AG08395 (cell line): ENCODE data around the gene NEK10.

Experiments used
- DNase-seq: peaks from one replicate; pipeline ENCODE4 v3.0.0; 2012; ENCODE audit warnings: mixed read lengths, low spot score

Gene NEK10

DNA sequence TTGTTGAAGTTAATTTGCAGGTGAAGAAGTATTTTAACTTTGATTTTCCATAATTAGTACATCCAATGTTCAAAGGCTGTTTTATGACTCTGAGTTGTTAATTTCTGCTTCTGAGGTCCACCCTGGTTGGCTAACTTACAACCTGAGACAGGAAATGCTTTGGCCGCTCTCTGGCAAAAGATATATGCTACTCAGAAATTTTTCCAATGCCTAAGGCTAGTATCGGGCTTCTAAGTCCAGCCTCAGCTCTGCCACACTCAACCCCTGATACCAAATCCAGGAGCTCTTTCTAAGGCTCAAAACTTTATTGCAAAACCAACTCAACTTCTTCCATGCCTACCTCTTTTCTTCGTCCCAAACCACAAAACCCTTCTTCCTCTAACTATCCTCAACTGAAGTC lies 192.9 kb downstream of the NEK10 start:
- DNase-seq: no peak

GRCh38 chr3:27174530-27174929 lies 194.7 kb downstream of the NEK10 start:
- no peak for DNase-seq

DNA sequence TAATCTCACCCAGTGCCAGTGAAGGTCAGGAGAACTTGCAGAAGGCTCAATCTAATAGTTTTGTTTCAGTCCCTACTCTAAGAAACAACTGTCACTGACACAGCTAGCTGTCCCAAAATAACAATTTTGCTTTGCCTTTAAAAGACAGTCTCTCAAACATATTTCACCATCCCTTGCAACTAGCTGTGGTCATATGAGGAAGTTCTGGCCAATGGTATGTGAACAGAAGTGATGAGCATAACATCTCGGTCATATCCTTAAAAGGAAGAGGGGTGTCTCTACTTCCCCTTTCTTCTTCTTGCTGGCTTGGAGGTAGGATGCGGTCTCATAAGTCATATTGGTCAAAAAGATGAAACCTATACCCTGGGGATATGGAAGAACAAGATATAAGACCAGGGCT lies 198.1 kb downstream of the NEK10 start:
- DNase-seq: no peak

- peak; percentile 94 for DNase-seq
These were observed 202.3 kb downstream of the NEK10 start for GRCh38 chr3:27166888-27167287.

DNA sequence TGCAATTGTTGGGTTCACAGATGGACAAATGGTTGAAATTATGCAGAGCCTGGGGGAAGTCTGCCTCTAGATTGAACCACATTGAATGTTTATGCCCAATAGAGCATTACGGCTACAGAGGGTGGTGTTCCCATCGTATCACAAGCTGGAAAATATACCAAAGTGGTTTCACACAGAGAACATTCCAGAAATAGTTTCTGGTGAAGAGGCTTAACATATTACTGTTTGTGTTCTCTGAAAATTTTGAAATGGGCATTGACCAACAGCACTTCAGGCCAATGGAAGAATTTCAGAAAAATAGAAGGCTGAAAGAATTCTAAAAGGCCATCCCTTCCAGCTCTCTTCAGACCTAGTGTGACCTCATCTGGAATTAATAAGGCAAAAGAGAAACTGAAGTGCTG lies 203.9 kb downstream of the NEK10 start:
- peak; percentile 82 for DNase-seq

DNA sequence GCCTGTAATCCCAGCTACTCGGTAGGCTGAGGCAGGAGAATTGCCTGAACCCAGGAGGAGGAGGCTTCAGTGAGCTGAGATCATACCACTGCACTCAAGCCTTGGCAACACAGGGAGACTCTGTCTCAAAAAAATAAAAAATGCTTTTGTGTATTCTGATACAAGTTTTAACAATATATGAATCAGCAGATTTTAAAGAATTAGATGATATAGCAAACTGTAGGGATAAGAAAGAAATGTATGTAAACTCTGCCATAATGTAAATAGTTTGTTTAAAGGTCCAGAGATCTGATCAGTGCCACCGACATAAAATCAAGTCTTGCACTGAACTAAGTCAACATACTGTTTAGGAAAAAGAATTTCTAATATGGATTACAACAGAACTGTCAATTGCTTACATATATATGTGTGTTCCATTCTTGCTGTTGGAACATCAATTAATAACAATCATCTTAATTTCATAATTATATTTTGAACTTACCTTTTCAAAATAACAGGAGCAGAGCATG lies 208.3 kb downstream of the NEK10 start:
- DNase-seq: no peak

GRCh38 chr3:27160146-27160545 lies 209.0 kb downstream of the NEK10 start:
- peak; percentile 13 for DNase-seq

DNA sequence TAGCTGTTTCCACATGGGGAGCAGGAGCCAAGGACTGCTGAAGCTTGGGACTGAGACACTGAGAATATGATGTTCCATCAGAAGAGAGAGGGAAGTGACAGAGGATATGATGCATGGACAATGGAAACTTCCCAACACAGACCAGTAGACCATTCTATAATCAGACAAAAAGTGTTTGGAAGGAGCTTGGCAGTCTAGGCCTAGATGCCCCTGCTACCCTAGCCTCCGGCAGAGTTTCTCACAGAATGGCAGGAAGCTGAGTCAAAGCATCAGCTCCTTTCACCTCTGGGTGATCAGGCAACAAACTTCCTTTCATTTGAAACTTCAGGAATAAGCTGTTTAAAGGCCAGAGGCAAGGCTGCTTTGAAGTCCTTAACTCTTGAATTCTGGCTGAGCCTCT lies 222.0 kb downstream of the NEK10 start:
- no peak for DNase-seq

DNA sequence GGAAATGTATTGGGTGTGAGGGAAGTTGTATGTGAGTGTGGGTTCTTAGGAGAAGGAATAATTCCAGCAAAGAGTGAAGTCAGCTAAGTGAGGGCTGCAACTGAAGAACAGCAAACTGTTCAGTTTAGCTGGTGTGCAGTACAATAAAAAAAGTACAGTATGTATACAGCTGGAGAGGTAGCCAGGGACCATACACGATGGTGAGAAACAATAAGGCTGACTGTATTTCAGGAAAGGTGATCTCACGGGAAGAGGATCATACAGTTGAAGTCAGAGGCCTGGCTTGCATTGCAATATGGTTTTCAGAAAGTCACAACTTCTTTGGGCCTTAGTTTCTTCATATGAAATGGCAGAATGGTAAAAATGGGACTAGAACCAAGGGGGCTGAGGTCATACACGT lies 222.4 kb downstream of the NEK10 start:
- no peak for DNase-seq

DNA sequence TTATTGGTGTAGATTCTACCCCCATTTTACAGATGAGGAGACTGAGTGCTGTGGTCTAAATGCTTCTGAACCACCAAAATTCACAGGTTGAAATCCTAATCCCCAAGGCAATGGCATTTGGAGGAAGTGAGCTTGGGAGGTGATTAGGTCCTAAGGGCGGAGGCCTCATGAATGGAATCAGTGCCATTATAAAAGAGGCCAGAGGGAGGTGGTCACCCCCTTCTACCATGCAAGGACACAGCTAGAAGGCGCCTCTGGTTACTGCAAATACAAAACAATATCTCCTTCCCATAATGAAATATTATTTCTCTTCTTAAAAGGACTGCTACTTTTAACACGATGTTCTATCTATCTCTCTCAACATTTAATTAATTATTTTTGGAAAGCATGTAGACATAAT lies 223.5 kb downstream of the NEK10 start:
- no peak for DNase-seq

GRCh38 chr3:27141668-27142067 lies 227.5 kb downstream of the NEK10 start:
- no peak for DNase-seq

- no peak for DNase-seq
These were observed 230.6 kb downstream of the NEK10 start for GRCh38 chr3:27138562-27138961.

- no peak for DNase-seq
These were observed 231.2 kb downstream of the NEK10 start for GRCh38 chr3:27138005-27138404.

- DNase-seq: peak; percentile 80
These were observed 234.9 kb downstream of the NEK10 start for GRCh38 chr3:27134171-27134796.

- no peak for DNase-seq
These were observed 236.1 kb downstream of the NEK10 start for GRCh38 chr3:27133060-27133459.

DNA sequence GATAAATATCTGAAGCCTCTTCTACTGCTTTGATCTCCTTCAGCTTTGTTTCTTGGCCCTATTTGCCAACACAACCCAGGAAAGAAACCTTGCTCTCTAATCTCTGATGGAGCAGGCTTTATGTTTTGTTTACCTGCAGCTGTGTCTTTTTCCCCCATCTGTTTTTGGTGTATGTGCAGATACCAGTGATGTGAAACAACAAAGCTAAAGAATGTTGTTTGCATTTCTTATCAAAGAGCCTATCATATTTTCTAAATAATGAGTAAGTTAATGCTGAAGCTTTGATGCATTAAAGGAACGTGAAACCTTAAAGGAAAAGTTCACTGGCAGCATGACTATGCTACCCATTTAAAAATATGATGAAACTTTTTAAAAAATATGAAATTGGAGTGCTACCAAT lies 238.4 kb downstream of the NEK10 start:
- DNase-seq: no peak

DNA sequence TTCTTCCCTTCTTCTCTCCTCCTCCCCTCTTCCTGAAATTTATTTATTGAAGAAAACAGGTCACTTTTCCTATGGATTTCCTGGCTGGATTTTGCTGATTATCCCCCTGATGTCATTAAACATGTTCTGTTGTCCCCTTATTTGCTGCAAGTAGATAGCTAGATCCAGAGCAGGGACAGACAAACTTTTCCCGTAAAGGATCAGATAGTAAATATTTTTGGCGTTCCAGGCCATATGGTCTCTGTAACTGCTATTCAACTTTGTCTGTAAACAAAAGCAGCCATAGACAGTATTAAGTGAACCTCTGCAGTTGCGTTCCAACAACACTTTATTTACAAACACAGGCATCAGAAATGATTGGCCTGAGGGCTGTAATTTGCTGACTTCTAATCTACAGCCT lies 241.3 kb downstream of the NEK10 start:
- no peak for DNase-seq

GRCh38 chr3:27127195-27127594 lies 242.0 kb downstream of the NEK10 start:
- no peak for DNase-seq

GRCh38 chr3:27125821-27126501 lies 243.2 kb downstream of the NEK10 start:
- no peak for DNase-seq

DNA sequence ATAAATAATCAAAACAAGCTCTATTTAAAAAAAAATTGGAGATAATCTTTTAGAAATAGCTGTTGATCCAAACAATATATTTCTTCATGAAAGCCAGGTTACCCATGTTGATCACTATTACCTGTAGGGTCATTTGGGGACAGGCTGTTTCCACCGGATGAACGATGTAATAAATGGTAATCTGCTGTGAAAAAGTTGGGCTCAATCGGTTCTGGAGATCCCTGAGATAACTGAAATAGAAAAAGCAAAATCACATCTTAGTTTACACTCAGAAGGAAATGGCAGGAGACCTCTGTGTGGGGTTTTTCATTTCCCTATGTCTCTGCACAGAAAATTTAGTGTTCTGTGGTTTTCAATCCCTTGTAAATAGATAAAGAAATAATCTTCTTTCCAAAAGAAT lies 249.5 kb downstream of the NEK10 start:
- no peak for DNase-seq

GRCh38 chr3:27115352-27115751 lies 253.8 kb downstream of the NEK10 start:
- DNase-seq: no peak

GRCh38 chr3:27114684-27115083 lies 254.5 kb downstream of the NEK10 start:
- peak; percentile 8 for DNase-seq

DNA sequence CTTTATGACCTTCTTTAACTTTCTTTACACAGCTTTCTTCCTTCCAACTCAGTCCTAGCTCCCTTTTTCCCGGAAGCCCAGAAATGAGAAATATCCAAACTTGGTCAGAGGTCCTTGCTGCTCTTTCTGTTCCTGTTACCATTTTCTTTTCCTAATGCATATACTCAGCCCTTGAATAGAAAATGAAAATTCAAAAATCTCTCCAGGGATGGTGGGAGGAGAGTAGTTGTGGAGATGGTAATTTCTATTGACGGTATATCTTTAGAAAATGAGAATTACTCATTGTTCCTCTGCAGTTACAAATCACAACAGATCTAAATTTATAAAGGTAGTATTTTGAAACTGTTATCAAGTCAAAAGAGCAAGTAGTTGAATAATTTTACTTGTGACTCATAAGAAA lies 255.1 kb downstream of the NEK10 start:
- no peak for DNase-seq

DNA sequence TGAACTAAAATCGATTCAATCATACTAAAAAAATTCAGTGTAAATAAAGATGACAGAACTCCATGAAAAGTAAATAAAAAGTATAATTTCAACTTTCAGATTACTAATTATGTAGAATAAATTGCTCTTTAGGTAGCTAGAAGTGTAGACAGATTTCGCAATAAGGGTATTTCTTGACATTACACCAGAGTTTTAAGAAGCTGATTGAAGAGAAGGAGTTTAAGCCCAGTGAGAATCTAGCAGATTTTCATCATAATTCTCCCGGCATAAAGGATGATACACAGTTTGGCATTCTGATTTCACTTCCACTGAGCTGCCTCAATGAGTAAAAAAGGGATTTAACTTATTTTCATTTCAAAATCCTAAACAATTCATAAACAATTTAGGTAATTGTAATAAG lies 259.2 kb downstream of the NEK10 start:
- DNase-seq: no peak
